GM19328 (cell line): Measurements from ENCODE around the gene PRRX1.

Experiments used
- ATAC-seq: cut with Tn5 transposase; IDR thresholded peaks from one replicate; pipeline ENCODE4 v1.9.1; 2021; ENCODE audit warnings: mild to moderate bottlenecking, moderate library complexity; ENCODE audit not compliant: unreplicated experiment

Gene PRRX1

GRCh38 chr1:170686291-170686690 is 22.4 kb downstream of the PRRX1 start:
- no peak for ATAC-seq

GRCh38 chr1:170687621-170688020 is 23.7 kb downstream of the PRRX1 start:
- no peak for ATAC-seq

GRCh38 chr1:170691258-170691657 is 27.3 kb downstream of the PRRX1 start:
- ATAC-seq = no peak

- no peak for ATAC-seq
Measured at GRCh38 chr1:170692866-170693575, 29.1 kb downstream of the PRRX1 start.

GRCh38 chr1:170694172-170694926 is 30.4 kb downstream of the PRRX1 start:
- no peak for ATAC-seq

GRCh38 chr1:170695955-170696590 is 32.1 kb downstream of the PRRX1 start:
- ATAC-seq = no peak

GRCh38 chr1:170696591-170697290 is 32.8 kb downstream of the PRRX1 start:
- no peak for ATAC-seq

- no peak for ATAC-seq
Measured at GRCh38 chr1:170697316-170697715, 33.4 kb downstream of the PRRX1 start.

GRCh38 chr1:170698301-170699275 is 34.7 kb downstream of the PRRX1 start:
- no peak for ATAC-seq

- ATAC-seq = no peak
Measured at GRCh38 chr1:170699696-170700095, 35.8 kb downstream of the PRRX1 start.

GRCh38 chr1:170700842-170701615 is 37.1 kb downstream of the PRRX1 start:
- ATAC-seq = no peak

- ATAC-seq = no peak
Measured at GRCh38 chr1:170701962-170702361, 38.0 kb downstream of the PRRX1 start.

- no peak for ATAC-seq
Measured at GRCh38 chr1:170703591-170703990, 39.7 kb downstream of the PRRX1 start.

GRCh38 chr1:170704256-170704655 is 40.3 kb downstream of the PRRX1 start:
- no peak for ATAC-seq

- ATAC-seq = no peak
Measured at GRCh38 chr1:170705981-170706380, 42.0 kb downstream of the PRRX1 start.

GRCh38 chr1:170707117-170707516 is 43.2 kb downstream of the PRRX1 start:
- no peak for ATAC-seq

- ATAC-seq = no peak
Measured at GRCh38 chr1:170707959-170708655, 44.2 kb downstream of the PRRX1 start.

- ATAC-seq = no peak
Measured at GRCh38 chr1:170711682-170712081, 47.8 kb downstream of the PRRX1 start.

- no peak for ATAC-seq
Measured at GRCh38 chr1:170714163-170714562, 50.2 kb downstream of the PRRX1 start.
